ENCODE data around the gene ATMIN.

The ATMIN gene, protein sequence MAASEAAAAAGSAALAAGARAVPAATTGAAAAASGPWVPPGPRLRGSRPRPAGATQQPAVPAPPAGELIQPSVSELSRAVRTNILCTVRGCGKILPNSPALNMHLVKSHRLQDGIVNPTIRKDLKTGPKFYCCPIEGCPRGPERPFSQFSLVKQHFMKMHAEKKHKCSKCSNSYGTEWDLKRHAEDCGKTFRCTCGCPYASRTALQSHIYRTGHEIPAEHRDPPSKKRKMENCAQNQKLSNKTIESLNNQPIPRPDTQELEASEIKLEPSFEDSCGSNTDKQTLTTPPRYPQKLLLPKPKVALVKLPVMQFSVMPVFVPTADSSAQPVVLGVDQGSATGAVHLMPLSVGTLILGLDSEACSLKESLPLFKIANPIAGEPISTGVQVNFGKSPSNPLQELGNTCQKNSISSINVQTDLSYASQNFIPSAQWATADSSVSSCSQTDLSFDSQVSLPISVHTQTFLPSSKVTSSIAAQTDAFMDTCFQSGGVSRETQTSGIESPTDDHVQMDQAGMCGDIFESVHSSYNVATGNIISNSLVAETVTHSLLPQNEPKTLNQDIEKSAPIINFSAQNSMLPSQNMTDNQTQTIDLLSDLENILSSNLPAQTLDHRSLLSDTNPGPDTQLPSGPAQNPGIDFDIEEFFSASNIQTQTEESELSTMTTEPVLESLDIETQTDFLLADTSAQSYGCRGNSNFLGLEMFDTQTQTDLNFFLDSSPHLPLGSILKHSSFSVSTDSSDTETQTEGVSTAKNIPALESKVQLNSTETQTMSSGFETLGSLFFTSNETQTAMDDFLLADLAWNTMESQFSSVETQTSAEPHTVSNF

DNA sequence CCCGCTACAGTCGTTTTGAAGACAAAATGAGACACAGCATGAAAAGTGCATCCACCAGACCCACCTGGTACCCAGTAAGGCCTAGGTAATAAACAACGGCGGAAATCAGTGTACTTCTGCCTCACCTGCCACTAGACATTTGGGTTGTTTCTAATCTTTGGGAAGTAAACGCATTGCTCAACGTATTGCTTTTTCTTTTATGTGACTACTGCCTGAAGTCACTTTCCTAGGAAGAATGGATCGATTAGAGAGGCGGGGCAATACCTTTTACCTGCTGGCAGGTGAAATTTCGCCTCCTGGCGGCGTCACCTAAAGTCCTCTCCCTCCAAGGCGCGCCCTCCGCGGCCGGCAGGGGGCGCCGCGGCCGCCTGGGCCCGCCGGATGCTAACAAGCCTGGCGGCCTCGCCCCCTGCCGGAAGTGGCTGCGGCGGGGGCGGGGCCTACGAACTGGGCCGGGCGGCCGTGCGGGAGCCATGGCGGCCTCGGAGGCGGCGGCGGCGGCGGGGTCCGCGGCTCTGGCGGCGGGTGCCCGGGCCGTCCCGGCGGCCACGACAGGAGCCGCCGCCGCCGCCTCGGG is at the start of gene ATMIN:
ATMIN (plus strand) TSS at position 445 of the 577 bp plus-strand sequence; CDS start at position 474, 29 bp downstream.
- Histone ChIP-seq H3K4me3 (ENCODE audit: low read depth, low read length) (peak within 1 kb of the TSS; percentile 93), H3K36me3 (ENCODE audit: control insufficient read depth, insufficient read depth, low read length) (peaks cover 26% of the 10 kb centered on the region), H3K4me1 (ENCODE audit: control insufficient read depth, insufficient read depth, low read length) (0 out of 2 replicates have a peak, but pooled peaks cover 9% of the 10 kb centered on the region), H3K9ac (ENCODE audit: low read depth, low read length) (peak within 1 kb of the TSS; percentile 90), H3K27me3 (ENCODE audit: control insufficient read depth, insufficient read depth, low read length) (no peaks in the 10 kb centered on the region), H3K27ac (ENCODE audit: low read depth, low read length) (peak within 1 kb of the TSS; percentile 69), H3K9me3 (ENCODE audit: control insufficient read depth, insufficient read depth, low read length) (no peaks in the 10 kb centered on the region)

DNA sequence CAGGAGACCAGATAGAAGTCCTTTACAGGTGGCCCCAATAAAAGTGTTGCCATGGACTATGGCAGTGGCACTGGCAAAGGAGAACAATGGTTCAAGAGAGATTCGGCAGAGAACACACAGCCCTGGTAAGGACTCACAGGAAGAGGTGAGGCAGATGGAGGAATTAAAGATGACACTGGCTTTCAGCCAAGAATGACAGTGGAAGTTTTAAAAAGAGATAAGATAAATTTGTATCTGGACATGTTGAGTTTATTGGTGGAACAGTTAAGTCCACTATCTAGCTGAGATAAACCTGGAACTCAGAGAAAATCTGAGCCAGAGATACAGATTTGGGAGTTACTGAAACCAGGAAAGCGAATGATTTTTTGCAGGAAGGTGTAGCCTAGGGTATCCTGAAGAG is 49.1 kb upstream of the ATMIN start:
- H3K27ac ChIP-seq (ENCODE audit: low read depth, low read length) = peak overlapping the region; percentile 50
- H3K27me3 ChIP-seq (ENCODE audit: control insufficient read depth, insufficient read depth, low read length) = no peaks in the 10 kb centered on the region
- H3K36me3 ChIP-seq (ENCODE audit: control insufficient read depth, insufficient read depth, low read length) = no peaks in the 10 kb centered on the region
- H3K4me1 ChIP-seq (ENCODE audit: control insufficient read depth, insufficient read depth, low read length) = peaks cover 23% of the 10 kb centered on the region
- no peak overlapping the region for H3K4me3 ChIP-seq (ENCODE audit: low read depth, low read length)
- no peaks in the 10 kb centered on the region for H3K9me3 ChIP-seq (ENCODE audit: control insufficient read depth, insufficient read depth, low read length)
- no peak overlapping the region for H3K9ac ChIP-seq (ENCODE audit: low read depth, low read length)

DNA sequence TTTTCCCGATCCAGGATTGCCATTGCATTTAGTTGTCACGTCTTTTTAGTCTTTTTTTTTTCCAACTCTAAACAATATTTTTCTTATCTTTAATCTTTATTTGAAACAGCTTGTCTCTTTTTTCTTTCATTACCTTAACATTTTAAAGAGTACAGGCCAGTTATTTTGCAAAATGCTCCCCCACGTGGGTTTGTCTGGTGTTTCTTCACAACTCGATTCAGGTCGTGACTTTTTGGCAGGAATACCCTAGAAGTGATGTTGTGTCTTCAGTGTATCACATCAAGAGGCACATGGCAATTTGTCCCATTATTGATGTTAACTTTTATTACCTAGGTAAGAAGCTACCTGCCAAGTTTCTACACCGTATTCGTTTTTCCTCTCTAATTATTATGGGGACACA is 46.9 kb upstream of the ATMIN start:
- no peak overlapping the region for H3K4me3 ChIP-seq (ENCODE audit: low read depth, low read length)
- H3K4me1 ChIP-seq (ENCODE audit: control insufficient read depth, insufficient read depth, low read length) = peaks cover 27% of the 10 kb centered on the region
- H3K9me3 ChIP-seq (ENCODE audit: control insufficient read depth, insufficient read depth, low read length) = no peaks in the 10 kb centered on the region
- no peak overlapping the region for H3K9ac ChIP-seq (ENCODE audit: low read depth, low read length)
- no peaks in the 10 kb centered on the region for H3K27me3 ChIP-seq (ENCODE audit: control insufficient read depth, insufficient read depth, low read length)
- H3K36me3 ChIP-seq (ENCODE audit: control insufficient read depth, insufficient read depth, low read length) = no peaks in the 10 kb centered on the region
- H3K27ac ChIP-seq (ENCODE audit: low read depth, low read length) = no peak overlapping the region

DNA sequence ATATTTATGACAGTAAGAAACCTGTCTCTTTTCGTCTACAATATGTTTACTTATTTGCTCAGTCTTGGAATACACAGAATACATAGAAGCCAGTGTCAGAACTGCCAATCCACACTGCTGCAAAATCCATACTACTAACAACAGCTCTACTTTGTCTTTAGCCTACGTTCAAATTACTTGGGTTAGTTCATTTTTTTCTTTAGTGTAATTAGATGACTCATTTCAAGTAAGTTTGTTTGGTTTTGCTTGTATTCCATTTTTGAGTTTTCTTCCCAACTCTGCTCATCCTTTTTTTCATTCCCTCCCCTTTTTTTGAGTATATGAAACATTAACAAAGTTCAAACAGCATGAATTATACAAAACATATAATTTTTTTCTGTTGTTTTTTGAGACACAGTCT is 45.8 kb upstream of the ATMIN start:
- H3K9ac ChIP-seq (ENCODE audit: low read depth, low read length) = no peak overlapping the region
- H3K27ac ChIP-seq (ENCODE audit: low read depth, low read length) = no peak overlapping the region
- no peaks in the 10 kb centered on the region for H3K27me3 ChIP-seq (ENCODE audit: control insufficient read depth, insufficient read depth, low read length)
- H3K4me3 ChIP-seq (ENCODE audit: low read depth, low read length) = no peak overlapping the region
- H3K36me3 ChIP-seq (ENCODE audit: control insufficient read depth, insufficient read depth, low read length) = no peaks in the 10 kb centered on the region
- peaks cover 29% of the 10 kb centered on the region for H3K4me1 ChIP-seq (ENCODE audit: control insufficient read depth, insufficient read depth, low read length)
- H3K9me3 ChIP-seq (ENCODE audit: control insufficient read depth, insufficient read depth, low read length) = no peaks in the 10 kb centered on the region

DNA sequence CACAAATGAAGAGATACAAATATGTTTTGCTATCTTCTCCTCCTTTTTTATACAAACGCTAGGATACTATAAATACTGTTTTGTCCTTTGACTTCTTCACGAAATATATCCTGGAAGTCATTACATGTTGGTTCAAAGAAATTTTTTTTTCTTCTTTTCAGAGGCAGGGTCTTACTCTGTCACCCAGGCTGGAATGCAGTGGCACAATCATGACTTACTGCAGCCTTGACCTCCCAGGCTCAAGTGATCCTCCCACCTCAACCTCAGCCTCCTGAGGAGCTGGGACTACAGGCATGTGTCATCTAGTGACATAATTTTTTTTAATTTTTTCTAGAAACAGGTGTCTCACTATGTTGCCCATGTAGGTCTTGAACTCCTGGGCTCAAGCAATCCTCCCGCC is 45.1 kb upstream of the ATMIN start:
- 0 out of 2 replicates have a peak, but pooled peaks cover 1% of the 10 kb centered on the region for H3K36me3 ChIP-seq (ENCODE audit: control insufficient read depth, insufficient read depth, low read length)
- no peaks in the 10 kb centered on the region for H3K27me3 ChIP-seq (ENCODE audit: control insufficient read depth, insufficient read depth, low read length)
- no peaks in the 10 kb centered on the region for H3K9me3 ChIP-seq (ENCODE audit: control insufficient read depth, insufficient read depth, low read length)
- H3K4me3 ChIP-seq (ENCODE audit: low read depth, low read length) = no peak overlapping the region
- H3K27ac ChIP-seq (ENCODE audit: low read depth, low read length) = no peak overlapping the region
- peaks cover 29% of the 10 kb centered on the region for H3K4me1 ChIP-seq (ENCODE audit: control insufficient read depth, insufficient read depth, low read length)
- no peak overlapping the region for H3K9ac ChIP-seq (ENCODE audit: low read depth, low read length)

DNA sequence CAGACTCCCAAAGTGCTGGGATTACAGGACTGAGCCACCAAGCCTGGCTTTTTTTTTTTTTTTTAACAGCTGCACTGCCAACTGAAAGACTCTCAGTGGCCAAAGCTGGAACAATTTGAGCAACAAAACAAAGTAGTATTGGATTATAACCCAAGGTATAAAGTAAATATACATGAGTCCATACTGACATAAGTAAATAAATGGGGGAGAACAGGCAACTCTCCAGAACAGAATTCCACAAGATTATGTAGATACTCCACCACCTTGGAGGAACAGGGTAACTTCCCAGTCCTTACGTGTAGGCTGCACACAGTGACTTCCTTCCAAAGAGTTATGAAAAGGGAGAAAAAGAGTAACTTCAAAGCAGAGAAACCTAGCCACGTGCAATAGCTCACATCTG is 44.7 kb upstream of the ATMIN start:
- Histone ChIP-seq H3K27ac (ENCODE audit: low read depth, low read length) (no peak overlapping the region), H3K9ac (ENCODE audit: low read depth, low read length) (no peak overlapping the region), H3K36me3 (ENCODE audit: control insufficient read depth, insufficient read depth, low read length) (peaks cover 5% of the 10 kb centered on the region; the same call in 1 of the 2 replicates), H3K4me1 (ENCODE audit: control insufficient read depth, insufficient read depth, low read length) (peaks cover 29% of the 10 kb centered on the region), H3K4me3 (ENCODE audit: low read depth, low read length) (no peak overlapping the region), H3K9me3 (ENCODE audit: control insufficient read depth, insufficient read depth, low read length) (no peaks in the 10 kb centered on the region), H3K27me3 (ENCODE audit: control insufficient read depth, insufficient read depth, low read length) (no peaks in the 10 kb centered on the region)

DNA sequence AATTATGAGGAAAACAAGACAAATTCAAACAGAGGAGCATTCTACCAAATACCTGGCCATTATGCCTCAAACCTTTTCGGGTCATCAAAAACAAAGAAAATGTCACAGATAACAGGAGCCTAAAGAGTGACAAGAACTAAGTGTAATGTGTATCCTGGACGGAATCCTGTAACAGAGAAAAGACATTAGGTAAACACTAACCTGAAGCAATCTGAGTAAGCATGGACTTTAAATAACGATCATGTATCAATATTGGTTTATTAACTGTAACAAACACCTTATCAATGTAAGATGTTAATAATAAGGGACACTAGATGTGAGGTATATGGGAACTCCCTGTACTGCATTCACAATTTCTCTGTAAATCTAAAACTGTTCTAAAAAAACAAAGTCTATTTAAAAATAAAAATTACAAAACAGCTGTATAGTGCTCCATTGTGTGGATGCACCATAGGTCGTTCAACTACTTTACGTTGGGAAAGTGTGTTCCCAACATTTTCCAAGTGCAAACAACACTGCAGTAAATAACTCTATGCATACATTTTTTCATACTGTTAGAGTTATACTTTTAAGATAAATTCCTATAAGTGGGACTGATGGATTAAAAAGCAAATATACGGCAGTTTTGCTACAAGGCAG is 43.7 kb upstream of the ATMIN start:
- no peak overlapping the region for H3K9ac ChIP-seq (ENCODE audit: low read depth, low read length)
- no peak overlapping the region for H3K27ac ChIP-seq (ENCODE audit: low read depth, low read length)
- no peaks in the 10 kb centered on the region for H3K9me3 ChIP-seq (ENCODE audit: control insufficient read depth, insufficient read depth, low read length)
- H3K27me3 ChIP-seq (ENCODE audit: control insufficient read depth, insufficient read depth, low read length) = no peaks in the 10 kb centered on the region
- peaks cover 7% of the 10 kb centered on the region; the same call in 1 of the 2 replicates for H3K36me3 ChIP-seq (ENCODE audit: control insufficient read depth, insufficient read depth, low read length)
- H3K4me1 ChIP-seq (ENCODE audit: control insufficient read depth, insufficient read depth, low read length) = peaks cover 23% of the 10 kb centered on the region
- H3K4me3 ChIP-seq (ENCODE audit: low read depth, low read length) = no peak overlapping the region

DNA sequence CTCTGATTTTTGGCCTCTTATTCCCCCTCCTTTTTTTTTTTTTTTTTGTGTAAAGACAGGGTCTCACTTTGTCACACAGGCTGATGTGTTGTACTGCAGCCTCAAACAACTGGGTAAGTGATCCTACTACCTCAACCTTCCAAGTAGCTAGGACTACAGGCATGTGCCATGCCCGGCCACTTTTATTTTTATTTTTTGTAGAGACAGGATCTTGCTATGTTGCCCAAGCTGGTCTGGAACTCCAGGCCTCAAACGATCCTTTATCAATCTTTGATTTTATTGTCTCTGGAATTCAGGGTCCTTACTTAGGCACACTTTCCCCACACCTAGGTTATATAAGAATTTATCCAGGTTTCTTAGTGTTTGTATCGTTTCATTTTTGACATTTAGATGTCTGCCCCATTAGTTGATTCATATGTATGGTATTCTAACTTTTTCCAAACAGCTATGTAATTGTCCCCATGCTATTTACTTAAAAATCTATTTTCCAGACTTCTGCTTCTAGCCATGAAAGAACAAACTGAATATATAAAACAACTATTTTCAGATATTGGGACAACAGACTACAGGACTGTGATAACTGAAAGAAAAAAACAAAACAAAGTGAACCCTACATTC is 42.9 kb upstream of the ATMIN start:
- no peaks in the 10 kb centered on the region for H3K27me3 ChIP-seq (ENCODE audit: control insufficient read depth, insufficient read depth, low read length)
- H3K36me3 ChIP-seq (ENCODE audit: control insufficient read depth, insufficient read depth, low read length) = peaks cover 10% of the 10 kb centered on the region; the same call in 1 of the 2 replicates
- H3K9ac ChIP-seq (ENCODE audit: low read depth, low read length) = no peak overlapping the region
- peaks cover 14% of the 10 kb centered on the region for H3K4me1 ChIP-seq (ENCODE audit: control insufficient read depth, insufficient read depth, low read length)
- no peaks in the 10 kb centered on the region for H3K9me3 ChIP-seq (ENCODE audit: control insufficient read depth, insufficient read depth, low read length)
- H3K4me3 ChIP-seq (ENCODE audit: low read depth, low read length) = no peak overlapping the region
- no peak overlapping the region for H3K27ac ChIP-seq (ENCODE audit: low read depth, low read length)

DNA sequence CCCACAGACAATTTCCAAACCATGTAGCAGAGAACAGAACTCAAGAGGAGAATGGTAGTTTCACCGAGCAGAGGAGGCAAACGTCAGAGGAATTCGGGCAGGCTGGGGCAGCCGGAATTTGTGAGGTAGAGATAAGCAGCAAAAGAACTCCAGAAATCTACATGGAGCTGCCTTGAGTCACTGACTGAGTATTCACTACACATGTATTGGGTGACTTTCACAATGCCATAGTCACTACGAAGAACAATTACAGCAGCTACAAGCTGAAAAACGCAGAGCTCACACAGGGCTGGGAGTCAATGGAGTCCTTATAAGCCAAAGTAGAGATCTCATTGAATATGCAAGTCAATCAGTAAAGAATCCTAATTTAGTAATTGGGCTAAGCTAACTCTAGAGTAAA is 42.3 kb upstream of the ATMIN start:
- H3K4me3 ChIP-seq (ENCODE audit: low read depth, low read length) = no peak overlapping the region
- H3K36me3 ChIP-seq (ENCODE audit: control insufficient read depth, insufficient read depth, low read length) = peaks cover 10% of the 10 kb centered on the region; the same call in 1 of the 2 replicates
- H3K4me1 ChIP-seq (ENCODE audit: control insufficient read depth, insufficient read depth, low read length) = peaks cover 9% of the 10 kb centered on the region; the same call in 1 of the 2 replicates
- H3K9me3 ChIP-seq (ENCODE audit: control insufficient read depth, insufficient read depth, low read length) = no peaks in the 10 kb centered on the region
- H3K27me3 ChIP-seq (ENCODE audit: control insufficient read depth, insufficient read depth, low read length) = no peaks in the 10 kb centered on the region
- H3K27ac ChIP-seq (ENCODE audit: low read depth, low read length) = peak overlapping the region; percentile 26
- no peak overlapping the region for H3K9ac ChIP-seq (ENCODE audit: low read depth, low read length)

DNA sequence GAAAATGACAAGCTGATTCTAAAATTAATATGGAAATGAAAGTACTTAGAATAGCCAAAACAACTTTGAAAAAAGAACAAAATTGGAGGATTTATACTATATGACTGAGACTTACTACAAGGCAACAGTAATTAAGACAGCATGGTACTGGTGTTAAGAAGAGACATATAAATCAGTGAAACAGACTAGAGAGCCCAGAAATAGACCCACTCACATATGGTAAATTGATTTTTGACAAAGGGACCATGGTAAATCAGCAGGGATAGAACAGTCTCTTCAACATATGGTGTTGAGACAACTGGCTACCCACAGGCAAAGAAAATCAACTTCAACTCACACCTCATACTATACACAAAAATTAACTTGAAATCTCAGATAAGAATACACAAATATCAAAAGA is 41.8 kb upstream of the ATMIN start:
- Histone ChIP-seq H3K36me3 (ENCODE audit: control insufficient read depth, insufficient read depth, low read length) (peaks cover 10% of the 10 kb centered on the region; the same call in 1 of the 2 replicates), H3K9me3 (ENCODE audit: control insufficient read depth, insufficient read depth, low read length) (no peaks in the 10 kb centered on the region), H3K27ac (ENCODE audit: low read depth, low read length) (peak overlapping the region; percentile 26), H3K4me3 (ENCODE audit: low read depth, low read length) (no peak overlapping the region), H3K27me3 (ENCODE audit: control insufficient read depth, insufficient read depth, low read length) (no peaks in the 10 kb centered on the region), H3K9ac (ENCODE audit: low read depth, low read length) (no peak overlapping the region), H3K4me1 (ENCODE audit: control insufficient read depth, insufficient read depth, low read length) (peaks cover 6% of the 10 kb centered on the region; the same call in 1 of the 2 replicates)

All from HUES48 (cell line).